Activated naive CD8-positive, alpha-beta T cell treated with anti-CD3 and anti-CD28 coated beads, Interleukin-2, amount 10 ng/mL, durations not matched to agents 7 days and 5 days (primary cell): ENCODE results near the gene NAALADL1. TPM values are rescaled to one million over a fixed set of nuclear protein-coding genes. Genes with fewer than 3 reads are reported as not detected.
"Not testable (repeated sequence)": the region's sequence is repeated elsewhere in the genome, so short reads cannot be mapped to it uniquely, and the experiment has no call there.

Experiments
- ATAC-seq: fragments of 150-1000 bp; cut with Tn5 transposase; one replicate; pipeline ENCODE4 v1.10.0; 2021; ENCODE audit warnings: low read depth, moderate library complexity
- POLR2A ChIA-PET: fragments of 350-600 bp; sonication (Branson Sonifier 250); formaldehyde crosslinking; loops from one replicate; lab custom pipeline; 2021; ENCODE audit warnings: antibody characterized with exemption; lab: Charles Lee
- DNase-seq: peaks from one replicate; pipeline ENCODE4 v3.0.0; 2021
- H3K27ac Mint-ChIP-seq: one replicate; pipeline ENCODE4 v1.8.0; 2022; ENCODE audit warnings: mild to moderate bottlenecking, mixed read lengths
- H3K27me3 Mint-ChIP-seq: one replicate; pipeline ENCODE4 v1.8.0; 2022; ENCODE audit warnings: mild to moderate bottlenecking, moderate library complexity, mixed read lengths
- H3K36me3 Mint-ChIP-seq: one replicate; pipeline ENCODE4 v1.8.0; 2021; ENCODE audit warnings: mild to moderate bottlenecking, mixed read lengths
- H3K4me1 Mint-ChIP-seq: one replicate; pipeline ENCODE4 v1.8.0; 2021; ENCODE audit warnings: mixed read lengths
- H3K4me3 Mint-ChIP-seq: one replicate; pipeline ENCODE4 v1.8.0; 2022; ENCODE audit warnings: mild to moderate bottlenecking, moderate library complexity, mixed read lengths
- H3K9me3 Mint-ChIP-seq: one replicate; pipeline ENCODE4 v1.8.0; 2021; ENCODE audit warnings: mixed read lengths
- total RNA-seq, 2 experiments: library from RNA; stranded (reverse); gene quantifications; one replicate each; pipeline ENCODE4 v1.2.3, GENCODE V29; 2021

Gene NAALADL1
- total RNA-seq, 2 experiments from 2014 or later = 19.8 to 22.3 TPM

GRCh38 chr11:65035579-65035978, 22.8 kb downstream of the NAALADL1 start:
- no peak for DNase-seq
- Mint-ChIP-seq H3K27ac (no peak overlapping the region), H3K4me3 (no peak overlapping the region), H3K4me1 (peaks cover 3% of the 10 kb centered on the region), H3K9me3 (no peaks in the 10 kb centered on the region), H3K27me3 (no peaks in the 10 kb centered on the region), H3K36me3 (no peaks in the 10 kb centered on the region)
- POLR2A ChIA-PET = interaction anchor here (1.7 kb wide), 1 partner anchor 21 kb away, joined by 4 read pairs; the partner anchor contains the start of gene ARL2
- no peak for ATAC-seq

DNA sequence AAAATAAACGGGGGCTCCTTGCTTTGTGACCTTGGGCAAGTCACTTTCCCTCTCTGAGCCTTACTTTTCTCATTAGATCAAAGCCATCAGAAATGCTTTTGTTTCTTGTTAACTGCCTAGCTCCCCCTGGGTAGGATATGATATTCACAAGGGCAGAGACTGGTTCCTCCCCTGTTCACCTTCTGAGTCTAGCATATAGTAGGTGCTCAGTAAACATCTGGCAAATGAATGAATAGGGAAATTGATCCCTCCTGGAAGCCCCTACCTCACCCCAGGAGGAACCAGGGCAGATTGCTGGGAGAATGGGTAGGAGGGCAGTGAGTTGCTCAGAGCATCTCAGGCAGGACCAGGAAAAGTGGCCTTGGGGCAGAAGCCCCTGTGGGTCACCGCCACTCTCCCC, 23.9 kb downstream of the NAALADL1 start:
- no peak overlapping the region for H3K4me3 Mint-ChIP-seq
- H3K4me1 Mint-ChIP-seq = no peaks in the 10 kb centered on the region
- no peaks in the 10 kb centered on the region for H3K27me3 Mint-ChIP-seq
- no peak for ATAC-seq
- H3K27ac Mint-ChIP-seq = no peak overlapping the region
- POLR2A ChIA-PET = interaction anchor here (0.8 to 1.7 kb wide), 2 partner anchors 12 to 20 kb away, joined by 3 to 4 read pairs; partner anchors contain the start of gene ARL2
- no peak for DNase-seq
- no peaks in the 10 kb centered on the region for H3K9me3 Mint-ChIP-seq
- no peaks in the 10 kb centered on the region for H3K36me3 Mint-ChIP-seq

DNA sequence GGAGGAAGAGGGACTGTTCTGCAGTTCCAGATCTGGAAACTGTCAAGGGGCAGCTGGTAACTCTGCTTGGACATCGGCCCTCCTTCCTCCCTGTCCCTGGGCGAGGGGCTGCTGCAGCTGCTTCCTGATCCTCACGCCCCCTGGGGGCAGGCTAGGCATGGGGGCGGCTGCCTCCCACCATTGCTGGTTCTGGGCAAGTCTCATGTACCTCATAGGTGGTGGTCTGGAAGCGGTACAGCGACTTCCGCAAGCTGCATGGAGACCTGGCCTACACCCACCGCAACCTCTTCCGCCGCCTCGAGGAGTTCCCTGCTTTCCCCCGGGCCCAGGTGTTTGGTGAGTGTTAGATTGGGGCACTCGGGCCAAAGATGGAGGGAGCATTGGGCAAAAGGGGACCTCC, 26.1 kb downstream of the NAALADL1 start:
- no peaks in the 10 kb centered on the region for H3K27me3 Mint-ChIP-seq
- peaks cover 5% of the 10 kb centered on the region for H3K36me3 Mint-ChIP-seq

DNA sequence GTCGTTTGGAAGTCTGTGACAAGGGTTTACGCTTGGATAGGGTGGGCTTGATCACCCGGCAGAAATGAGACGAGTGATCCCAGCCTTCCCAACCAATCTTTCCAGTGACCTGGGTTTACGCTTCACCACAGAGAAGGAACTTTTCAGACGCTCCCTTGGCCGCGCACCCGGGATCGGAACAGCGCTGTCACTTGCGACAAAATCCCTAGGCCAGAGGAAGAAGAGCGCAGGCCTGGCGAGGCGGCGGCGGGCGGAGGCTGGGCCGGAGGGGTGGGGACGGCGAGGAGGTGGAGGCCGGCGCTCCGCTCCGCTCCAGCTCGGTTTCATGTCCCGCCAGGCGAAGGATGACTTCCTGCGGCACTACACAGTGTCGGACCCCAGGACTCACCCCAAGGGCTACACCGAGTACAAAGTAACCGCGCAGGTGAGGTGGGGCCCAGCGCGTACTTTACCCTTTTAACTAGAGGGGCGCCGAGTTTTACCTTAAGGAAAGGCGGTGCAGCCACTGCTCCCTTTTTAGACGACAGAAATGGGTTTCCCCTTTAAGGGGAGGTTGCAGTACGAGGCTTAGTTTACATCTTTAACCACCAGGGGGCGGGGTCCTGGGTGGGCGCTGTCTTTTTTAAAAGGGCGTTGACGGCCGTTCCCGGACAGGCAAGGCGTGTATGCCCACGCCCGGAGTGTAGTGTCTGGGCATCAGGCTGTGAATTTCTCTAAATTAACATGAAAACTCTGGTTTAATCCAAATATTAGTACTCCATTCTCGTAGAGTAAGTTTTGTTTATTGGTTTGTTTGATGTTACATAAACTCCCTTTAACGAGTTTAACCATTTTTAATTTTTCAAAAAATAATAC, 30.9 kb downstream of the NAALADL1 start, which contains the start of gene SNX15:
SNX15 (plus strand) TSS at position 227 of the 855 bp plus-strand sequence; CDS start at position 326, 99 bp downstream.
- Mint-ChIP-seq H3K4me1 (peaks cover 20% of the 10 kb centered on the region), H3K9me3 (no peaks in the 10 kb centered on the region), H3K4me3 (peak within 1 kb of the TSS; percentile 81), H3K36me3 (peaks cover 5% of the 10 kb centered on the region), H3K27ac (peak within 1 kb of the TSS; percentile 82), H3K27me3 (no peaks in the 10 kb centered on the region)
- DNase-seq (peak; percentile 85), ATAC-seq (peak; percentile 89)
- POLR2A ChIA-PET = interaction anchor here (1.0 to 3.5 kb wide), 4 partner anchors 13 to 95 kb away, joined by 3 to 18 read pairs (median 8); partner anchors contain the start of genes ARL2, FAU, MRPL49 and SAC3D1

More for the DNA sequence above, 26.1 kb downstream of the NAALADL1 start:
- Mint-ChIP-seq H3K27ac (no peak overlapping the region), H3K4me3 (no peak overlapping the region), H3K4me1 (peaks cover 13% of the 10 kb centered on the region), H3K9me3 (no peaks in the 10 kb centered on the region)
- ATAC-seq (no peak), DNase-seq (no peak)
- POLR2A ChIA-PET = interaction anchor here (2.2 kb wide), 1 partner anchor 18 kb away, joined by 7 read pairs; the partner anchor contains the start of gene ARL2

- Mint-ChIP-seq H3K27ac (peak overlapping the region; percentile 82), H3K27me3 (no peaks in the 10 kb centered on the region), H3K36me3 (peaks cover 6% of the 10 kb centered on the region), H3K4me3 (peak overlapping the region; percentile 81), H3K9me3 (no peaks in the 10 kb centered on the region), H3K4me1 (peaks cover 22% of the 10 kb centered on the region)
- DNase-seq (no peak), ATAC-seq (no peak)
- POLR2A ChIA-PET = interaction anchor here (1.0 to 3.5 kb wide), 5 partner anchors 10 to 95 kb away, joined by 3 to 18 read pairs (median 5); partner anchors contain the start of genes ARL2, FAU, MRPL49 and SAC3D1
Observed at GRCh38 chr11:65026810-65027209, 31.5 kb downstream of the NAALADL1 start.

DNA sequence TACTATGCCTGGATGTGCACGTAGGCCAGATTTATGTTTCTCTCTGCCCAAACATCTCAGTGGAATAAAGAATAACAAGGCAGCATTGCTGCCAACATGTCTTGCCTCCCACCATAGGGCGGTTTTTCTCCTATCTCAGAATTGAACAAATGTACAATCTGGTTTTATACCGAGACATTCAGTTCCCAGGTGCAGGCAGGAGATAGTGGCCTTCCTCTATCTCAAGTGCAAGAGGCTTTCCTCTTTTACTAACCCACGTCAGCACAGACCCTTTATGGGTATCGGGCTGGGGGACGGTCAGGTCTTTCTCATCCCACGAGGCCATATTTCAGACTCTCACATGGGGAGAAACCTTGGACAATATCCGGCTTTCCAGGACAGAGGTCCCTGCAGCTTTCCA, 34.9 kb downstream of the NAALADL1 start:
- H3K27ac Mint-ChIP-seq, DNase-seq, POLR2A ChIA-PET, H3K4me3 Mint-ChIP-seq, H3K36me3 Mint-ChIP-seq, H3K9me3 Mint-ChIP-seq, H3K27me3 Mint-ChIP-seq, ATAC-seq: not testable (repeated sequence)
- H3K4me1 Mint-ChIP-seq = peaks cover 25% of the 10 kb centered on the region

DNA sequence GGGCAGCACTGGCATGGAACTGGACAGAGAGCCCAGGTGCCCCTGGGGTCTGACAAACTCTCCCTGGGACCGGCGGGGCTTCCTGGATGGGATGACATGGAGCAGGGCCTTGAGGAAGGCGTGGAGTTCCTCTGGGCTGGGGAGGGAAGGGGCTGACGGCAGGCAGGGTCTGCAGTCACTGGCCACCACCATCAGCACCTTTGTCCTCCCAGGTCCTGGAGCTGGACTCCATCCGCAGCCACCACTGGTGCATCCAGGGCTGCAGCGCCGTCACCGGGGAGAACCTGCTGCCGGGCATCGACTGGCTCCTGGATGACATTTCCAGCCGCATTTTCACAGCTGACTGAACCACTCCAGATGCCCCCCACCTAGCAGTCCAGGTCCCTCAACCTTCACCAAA, 36.8 kb downstream of the NAALADL1 start:
- Mint-ChIP-seq H3K27me3 (no peaks in the 10 kb centered on the region), H3K9me3 (no peaks in the 10 kb centered on the region), H3K36me3 (peaks cover 14% of the 10 kb centered on the region), H3K27ac (no peak overlapping the region), H3K4me3 (no peak overlapping the region), H3K4me1 (peaks cover 15% of the 10 kb centered on the region)
- POLR2A ChIA-PET = no interaction called here
- ATAC-seq (no peak), DNase-seq (no peak)

- Mint-ChIP-seq H3K9me3 (no peaks in the 10 kb centered on the region), H3K4me3 (no peak overlapping the region), H3K4me1 (peaks cover 19% of the 10 kb centered on the region), H3K27me3 (no peaks in the 10 kb centered on the region), H3K36me3 (peaks cover 17% of the 10 kb centered on the region), H3K27ac (no peak overlapping the region)
- POLR2A ChIA-PET = no interaction called here
- peak; percentile 57 for ATAC-seq
- no peak for DNase-seq
Observed at GRCh38 chr11:65021003-65021402, 37.4 kb downstream of the NAALADL1 start.

GRCh38 chr11:65019824-65020223, 38.5 kb downstream of the NAALADL1 start:
- H3K27ac Mint-ChIP-seq = no peak overlapping the region
- H3K27me3 Mint-ChIP-seq = no peaks in the 10 kb centered on the region
- H3K9me3 Mint-ChIP-seq = no peaks in the 10 kb centered on the region
- ATAC-seq = no peak
- peaks cover 24% of the 10 kb centered on the region for H3K4me1 Mint-ChIP-seq
- H3K4me3 Mint-ChIP-seq = no peak overlapping the region
- POLR2A ChIA-PET = no interaction called here
- peaks cover 17% of the 10 kb centered on the region for H3K36me3 Mint-ChIP-seq
- no peak for DNase-seq

- Mint-ChIP-seq H3K27ac (no peak overlapping the region), H3K4me1 (peaks cover 28% of the 10 kb centered on the region), H3K4me3 (no peak overlapping the region), H3K27me3 (no peaks in the 10 kb centered on the region), H3K36me3 (peaks cover 17% of the 10 kb centered on the region), H3K9me3 (no peaks in the 10 kb centered on the region)
- ATAC-seq = no peak
- DNase-seq = no peak
- POLR2A ChIA-PET = interaction anchor here (0.6 kb wide), 1 partner anchor 9 kb away, joined by 5 read pairs; no protein-coding TSS in a partner anchor
Observed at GRCh38 chr11:65017937-65018336, 40.4 kb downstream of the NAALADL1 start.

GRCh38 chr11:65016705-65017104, 41.6 kb downstream of the NAALADL1 start:
- H3K4me1 Mint-ChIP-seq = peaks cover 27% of the 10 kb centered on the region
- peaks cover 15% of the 10 kb centered on the region for H3K36me3 Mint-ChIP-seq
- POLR2A ChIA-PET = interaction anchor here (0.7 kb wide), 1 partner anchor 10 kb away, joined by 4 read pairs; no protein-coding TSS in a partner anchor
- no peaks in the 10 kb centered on the region for H3K27me3 Mint-ChIP-seq
- no peaks in the 10 kb centered on the region for H3K9me3 Mint-ChIP-seq
- ATAC-seq (no peak), DNase-seq (no peak)
- H3K27ac Mint-ChIP-seq = peak overlapping the region; percentile 3
- H3K4me3 Mint-ChIP-seq = no peak overlapping the region

DNA sequence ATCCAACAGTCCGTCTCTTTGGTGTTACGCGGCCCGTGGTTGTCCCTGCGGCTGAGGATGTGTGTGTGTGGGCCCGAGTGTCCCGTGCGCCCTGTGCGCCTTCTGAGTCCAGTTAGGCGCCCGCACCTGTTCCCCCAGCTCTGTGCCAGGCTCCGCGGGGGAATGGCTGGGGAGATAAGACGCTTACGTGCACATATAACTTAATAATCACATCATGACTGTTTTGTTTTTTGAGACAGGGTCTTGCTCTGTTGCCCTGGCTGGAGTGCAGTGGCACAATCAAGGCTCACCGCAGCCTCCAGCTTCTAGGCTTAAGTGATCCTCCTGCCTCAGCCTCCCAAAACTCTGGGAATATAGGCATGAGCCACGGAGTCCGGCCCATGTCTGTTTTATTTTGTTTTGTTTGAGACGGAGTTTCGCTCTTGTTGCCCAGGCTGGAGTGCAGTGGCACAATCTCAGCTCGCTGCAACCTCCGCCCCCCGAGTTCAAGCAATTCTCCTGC, 43.6 kb downstream of the NAALADL1 start:
- Mint-ChIP-seq H3K27ac (peak overlapping the region; percentile 91), H3K27me3 (no peaks in the 10 kb centered on the region), H3K36me3 (peaks cover 15% of the 10 kb centered on the region), H3K4me3 (peak overlapping the region; percentile 91), H3K9me3 (no peaks in the 10 kb centered on the region), H3K4me1 (peaks cover 20% of the 10 kb centered on the region)
- ATAC-seq (no peak), DNase-seq (no peak)
- POLR2A ChIA-PET = interaction anchor here (0.7 to 3.5 kb wide), 22 partner anchors 10 to 167 kb away, joined by 3 to 22 read pairs (median 4); partner anchors contain the start of genes CAPN1, CDCA5, FAU and MAJIN
